ENCODE measurements around the gene MARCHF3.
A peak's percentile ranks its signal among the peaks of the same experiment; 100 is the strongest.

Gene MARCHF3

GRCh38 chr5:126998201-126998631 is 32.1 kb downstream of the MARCHF3 start:
- Histone ChIP-seq H3K27ac (ENCODE audit: low read depth, low read length) (no peak overlapping the region), H3K27me3 (ENCODE audit: insufficient read depth, low read length, poor library complexity) (no peaks in the 10 kb centered on the region), H2BK120ac (ENCODE audit: low read depth, low read length) (no peak overlapping the region), H2BK5ac (ENCODE audit: low read length) (no peak overlapping the region), H2BK15ac (replicated peaks; ENCODE audit: low read depth) (no peak overlapping the region), H3K18ac (ENCODE audit: low read length) (no peak overlapping the region), H3K4me3 (ENCODE audit: low read length) (no peak overlapping the region), H3K4me1 (ENCODE audit: control insufficient read depth, low read depth, low read length) (peaks cover 2% of the 10 kb centered on the region), H3K9ac (ENCODE audit: low read length) (no peak overlapping the region), H3K4me2 (ENCODE audit: low read length) (no peak overlapping the region), H3K23ac (ENCODE audit: low read length) (no peak overlapping the region), H4K8ac (ENCODE audit: low read depth, low read length) (no peak overlapping the region), H3K56ac (ENCODE audit: low read length) (peak overlapping the region; percentile 20), H3K79me2 (ENCODE audit: control insufficient read depth, insufficient read depth, low read length) (no peaks in the 10 kb centered on the region), H3K79me1 (ENCODE audit: low read length) (no peaks in the 10 kb centered on the region), H4K5ac (ENCODE audit: low read length) (no peak overlapping the region), H3K36me3 (ENCODE audit: control insufficient read depth, insufficient read depth, low read length) (no peaks in the 10 kb centered on the region), H2AK5ac (ENCODE audit: low read length) (no peak overlapping the region), H3K4ac (ENCODE audit: low read depth, low read length) (no peak overlapping the region)
- DNase-seq: peak; percentile 34
- WGBS (ENCODE audit: extremely low coverage, insufficient coverage, low lambda C conversion rate): no CpG with 5 or more reads among the region's 2 CpGs

GRCh38 chr5:126995689-126996088 is 34.7 kb downstream of the MARCHF3 start:
- no peak overlapping the region for H3K23ac ChIP-seq (ENCODE audit: low read length)
- no CpG with 5 or more reads among the region's 1 CpG for WGBS (ENCODE audit: extremely low coverage, insufficient coverage, low lambda C conversion rate)
- H3K4me1 ChIP-seq (ENCODE audit: control insufficient read depth, low read depth, low read length): peaks cover 2% of the 10 kb centered on the region
- no peak overlapping the region for H4K8ac ChIP-seq (ENCODE audit: low read depth, low read length)
- H3K4ac ChIP-seq (ENCODE audit: low read depth, low read length): no peak overlapping the region
- no peak overlapping the region for H3K18ac ChIP-seq (ENCODE audit: low read length)
- H3K36me3 ChIP-seq (ENCODE audit: control insufficient read depth, insufficient read depth, low read length): no peaks in the 10 kb centered on the region
- no peak overlapping the region for H2BK15ac ChIP-seq (replicated peaks; ENCODE audit: low read depth)
- no peak for DNase-seq
- no peaks in the 10 kb centered on the region for H3K79me1 ChIP-seq (ENCODE audit: low read length)
- no peak overlapping the region for H3K56ac ChIP-seq (ENCODE audit: low read length)
- H3K79me2 ChIP-seq (ENCODE audit: control insufficient read depth, insufficient read depth, low read length): no peaks in the 10 kb centered on the region
- H3K27me3 ChIP-seq (ENCODE audit: insufficient read depth, low read length, poor library complexity): no peaks in the 10 kb centered on the region
- H3K4me2 ChIP-seq (ENCODE audit: low read length): no peak overlapping the region
- H3K4me3 ChIP-seq (ENCODE audit: low read length): no peak overlapping the region
- H4K5ac ChIP-seq (ENCODE audit: low read length): no peak overlapping the region
- no peak overlapping the region for H3K9ac ChIP-seq (ENCODE audit: low read length)
- no peak overlapping the region for H2BK120ac ChIP-seq (ENCODE audit: low read depth, low read length)
- no peak overlapping the region for H2BK5ac ChIP-seq (ENCODE audit: low read length)
- H2AK5ac ChIP-seq (ENCODE audit: low read length): no peak overlapping the region
- H3K27ac ChIP-seq (ENCODE audit: low read depth, low read length): no peak overlapping the region

GRCh38 chr5:126995039-126995438 is 35.3 kb downstream of the MARCHF3 start:
- Histone ChIP-seq H2BK5ac (ENCODE audit: low read length) (no peak overlapping the region), H3K27ac (ENCODE audit: low read depth, low read length) (no peak overlapping the region), H3K18ac (ENCODE audit: low read length) (no peak overlapping the region), H3K4me1 (ENCODE audit: control insufficient read depth, low read depth, low read length) (peaks cover 2% of the 10 kb centered on the region), H2BK120ac (ENCODE audit: low read depth, low read length) (no peak overlapping the region), H3K4me2 (ENCODE audit: low read length) (no peak overlapping the region), H2AK5ac (ENCODE audit: low read length) (no peak overlapping the region), H3K27me3 (ENCODE audit: insufficient read depth, low read length, poor library complexity) (no peaks in the 10 kb centered on the region), H3K36me3 (ENCODE audit: control insufficient read depth, insufficient read depth, low read length) (no peaks in the 10 kb centered on the region), H3K4ac (ENCODE audit: low read depth, low read length) (no peak overlapping the region), H3K23ac (ENCODE audit: low read length) (no peak overlapping the region), H3K4me3 (ENCODE audit: low read length) (no peak overlapping the region), H3K79me2 (ENCODE audit: control insufficient read depth, insufficient read depth, low read length) (no peaks in the 10 kb centered on the region), H3K56ac (ENCODE audit: low read length) (no peak overlapping the region), H2BK15ac (replicated peaks; ENCODE audit: low read depth) (no peak overlapping the region), H4K8ac (ENCODE audit: low read depth, low read length) (no peak overlapping the region), H3K79me1 (ENCODE audit: low read length) (no peaks in the 10 kb centered on the region), H4K5ac (ENCODE audit: low read length) (no peak overlapping the region), H3K9ac (ENCODE audit: low read length) (no peak overlapping the region)
- no peak for DNase-seq
- no CpG with 5 or more reads among the region's 3 CpGs for WGBS (ENCODE audit: extremely low coverage, insufficient coverage, low lambda C conversion rate)

- Histone ChIP-seq H3K18ac (ENCODE audit: low read length) (no peak overlapping the region), H3K79me2 (ENCODE audit: control insufficient read depth, insufficient read depth, low read length) (no peaks in the 10 kb centered on the region), H3K4me2 (ENCODE audit: low read length) (no peak overlapping the region), H3K79me1 (ENCODE audit: low read length) (no peaks in the 10 kb centered on the region), H3K27me3 (ENCODE audit: insufficient read depth, low read length, poor library complexity) (no peaks in the 10 kb centered on the region), H3K56ac (ENCODE audit: low read length) (no peak overlapping the region), H2AK5ac (ENCODE audit: low read length) (no peak overlapping the region), H3K4ac (ENCODE audit: low read depth, low read length) (no peak overlapping the region), H3K27ac (ENCODE audit: low read depth, low read length) (no peak overlapping the region), H4K8ac (ENCODE audit: low read depth, low read length) (no peak overlapping the region), H3K23ac (ENCODE audit: low read length) (no peak overlapping the region), H2BK15ac (replicated peaks; ENCODE audit: low read depth) (no peak overlapping the region), H3K9ac (ENCODE audit: low read length) (no peak overlapping the region), H4K5ac (ENCODE audit: low read length) (no peak overlapping the region), H3K36me3 (ENCODE audit: control insufficient read depth, insufficient read depth, low read length) (no peaks in the 10 kb centered on the region), H2BK5ac (ENCODE audit: low read length) (no peak overlapping the region), H3K4me1 (ENCODE audit: control insufficient read depth, low read depth, low read length) (peaks cover 2% of the 10 kb centered on the region), H3K4me3 (ENCODE audit: low read length) (no peak overlapping the region), H2BK120ac (ENCODE audit: low read depth, low read length) (no peak overlapping the region)
- no CpG with 5 or more reads among the region's 4 CpGs for WGBS (ENCODE audit: extremely low coverage, insufficient coverage, low lambda C conversion rate)
- no peak for DNase-seq
Measured at GRCh38 chr5:126994485-126994884, 35.9 kb downstream of the MARCHF3 start.

- Histone ChIP-seq H3K23ac (ENCODE audit: low read length) (no peak overlapping the region), H3K9ac (ENCODE audit: low read length) (no peak overlapping the region), H3K18ac (ENCODE audit: low read length) (no peak overlapping the region), H4K8ac (ENCODE audit: low read depth, low read length) (no peak overlapping the region), H3K4me2 (ENCODE audit: low read length) (no peak overlapping the region), H3K79me2 (ENCODE audit: control insufficient read depth, insufficient read depth, low read length) (no peaks in the 10 kb centered on the region), H2BK5ac (ENCODE audit: low read length) (no peak overlapping the region), H4K5ac (ENCODE audit: low read length) (no peak overlapping the region), H3K79me1 (ENCODE audit: low read length) (no peaks in the 10 kb centered on the region), H3K4ac (ENCODE audit: low read depth, low read length) (no peak overlapping the region), H3K4me1 (ENCODE audit: control insufficient read depth, low read depth, low read length) (no peaks in the 10 kb centered on the region), H2AK5ac (ENCODE audit: low read length) (no peak overlapping the region), H2BK120ac (ENCODE audit: low read depth, low read length) (no peak overlapping the region), H3K27ac (ENCODE audit: low read depth, low read length) (no peak overlapping the region), H2BK15ac (replicated peaks; ENCODE audit: low read depth) (no peak overlapping the region), H3K56ac (ENCODE audit: low read length) (no peak overlapping the region), H3K27me3 (ENCODE audit: insufficient read depth, low read length, poor library complexity) (no peaks in the 10 kb centered on the region), H3K36me3 (ENCODE audit: control insufficient read depth, insufficient read depth, low read length) (no peaks in the 10 kb centered on the region), H3K4me3 (ENCODE audit: low read length) (no peak overlapping the region)
- WGBS (ENCODE audit: extremely low coverage, insufficient coverage, low lambda C conversion rate): no CpG with 5 or more reads among the region's 3 CpGs
- DNase-seq: no peak
Measured at GRCh38 chr5:126988021-126988569, 42.3 kb downstream of the MARCHF3 start.

GRCh38 chr5:126987271-126987899 is 43.0 kb downstream of the MARCHF3 start:
- Histone ChIP-seq H3K36me3 (ENCODE audit: control insufficient read depth, insufficient read depth, low read length) (no peaks in the 10 kb centered on the region), H3K4me2 (ENCODE audit: low read length) (no peak overlapping the region), H3K27ac (ENCODE audit: low read depth, low read length) (no peak overlapping the region), H2BK15ac (replicated peaks; ENCODE audit: low read depth) (no peak overlapping the region), H3K4ac (ENCODE audit: low read depth, low read length) (no peak overlapping the region), H3K4me1 (ENCODE audit: control insufficient read depth, low read depth, low read length) (no peaks in the 10 kb centered on the region), H3K4me3 (ENCODE audit: low read length) (no peak overlapping the region), H3K27me3 (ENCODE audit: insufficient read depth, low read length, poor library complexity) (no peaks in the 10 kb centered on the region), H2AK5ac (ENCODE audit: low read length) (no peak overlapping the region), H3K79me1 (ENCODE audit: low read length) (no peaks in the 10 kb centered on the region), H3K79me2 (ENCODE audit: control insufficient read depth, insufficient read depth, low read length) (no peaks in the 10 kb centered on the region), H4K8ac (ENCODE audit: low read depth, low read length) (no peak overlapping the region), H3K23ac (ENCODE audit: low read length) (no peak overlapping the region), H3K56ac (ENCODE audit: low read length) (no peak overlapping the region), H4K5ac (ENCODE audit: low read length) (no peak overlapping the region), H2BK5ac (ENCODE audit: low read length) (no peak overlapping the region), H3K18ac (ENCODE audit: low read length) (no peak overlapping the region), H2BK120ac (ENCODE audit: low read depth, low read length) (no peak overlapping the region), H3K9ac (ENCODE audit: low read length) (no peak overlapping the region)
- no CpG with 5 or more reads among the region's 4 CpGs for WGBS (ENCODE audit: extremely low coverage, insufficient coverage, low lambda C conversion rate)
- no peak for DNase-seq

All from mesendoderm (in vitro differentiated cells).